Measurements from ENCODE around the gene PLXNA3. TPM values are rescaled to one million over a fixed set of nuclear protein-coding genes. Genes with fewer than 3 reads are reported as not detected.
"Not testable (repeated sequence)": the region's sequence is repeated elsewhere in the genome, so short reads cannot be mapped to it uniquely, and the experiment has no call there.

PLXNA3 gene
- total RNA-seq, 1 experiment from 2014 or later, result 36.3 TPM

- not testable (repeated sequence) for H3K27me3 Mint-ChIP-seq (ENCODE audit: low read depth); H2BK12ac ChIP-seq (ENCODE audit: insufficient read length, low read depth, low read length); H4K5ac ChIP-seq (ENCODE audit: insufficient read length, low read depth, low read length); H3T11ph ChIP-seq (ENCODE audit: low read length); H3K79me2 ChIP-seq (ENCODE audit: insufficient read depth, low read length); H3K23me2 ChIP-seq (ENCODE audit: insufficient read length, low read depth, low read length, poor library complexity, severe bottlenecking); H4K8ac ChIP-seq (replicated peaks; ENCODE audit: insufficient read length, low read depth, low read length); H3K4me3 Mint-ChIP-seq; H4K20me1 ChIP-seq (ENCODE audit: control insufficient read depth, insufficient read depth, insufficient read length); H3K14ac ChIP-seq (ENCODE audit: insufficient read depth, low read length); H4K91ac ChIP-seq (ENCODE audit: insufficient read length, low read depth, low read length); H3K18ac ChIP-seq (ENCODE audit: insufficient read length, low read depth, low read length); H3K56ac ChIP-seq (ENCODE audit: insufficient read length, low read depth, low read length); H2BK20ac ChIP-seq (ENCODE audit: low read depth, low read length, poor library complexity, severe bottlenecking); H2BK15ac ChIP-seq (ENCODE audit: low read depth, low read length); H2AK5ac ChIP-seq (ENCODE audit: insufficient read length, low read length); H3K4me1 ChIP-seq (ENCODE audit: insufficient read depth, low read length); H3K9me3 ChIP-seq (ENCODE audit: control insufficient read depth, low read depth, low read length); H3K27me3 ChIP-seq (ENCODE audit: insufficient read depth, low read length); H3K4me2 ChIP-seq (ENCODE audit: insufficient read depth, insufficient read length, low read length); H3K9ac ChIP-seq (ENCODE audit: extremely low read depth, insufficient read length, low read length); H3K4me1 Mint-ChIP-seq; H2BK120ac ChIP-seq (ENCODE audit: low read depth, low read length, poor library complexity, severe bottlenecking); H3K27ac ChIP-seq (ENCODE audit: insufficient read length, low read depth, low read length); H3K79me1 ChIP-seq (ENCODE audit: insufficient read depth, low read depth, low read length, poor library complexity, severe bottlenecking); H2BK5ac ChIP-seq (ENCODE audit: insufficient read length, low read length); H2AFZ ChIP-seq (ENCODE audit: low read length); DNase-seq; H3K23ac ChIP-seq (ENCODE audit: insufficient read length, low read depth, low read length); H3K27ac Mint-ChIP-seq; H3K4ac ChIP-seq (ENCODE audit: low read depth, low read length)
- WGBS (ENCODE audit: extremely low coverage, insufficient read length, low lambda C conversion rate), result no CpG with 5 or more reads among the region's 7 CpGs
- peaks cover 58 to 61% of the 10 kb centered on the region in 2 experiments for H3K9me3 Mint-ChIP-seq
- H3K36me3 Mint-ChIP-seq (ENCODE audit: insufficient read depth in 1 of 3, low read depth in 3 of 3), result peaks cover 10 to 17% (median 17%) of the 10 kb centered on the region in 3 experiments
Observed at GRCh38 chrX:154501423-154501822, 43.3 kb downstream of the PLXNA3 start.
